Measurements from ENCODE around the gene PLK2. TPM values are rescaled to one million over a fixed set of nuclear protein-coding genes. Genes with fewer than 3 reads are reported as not detected.

PLK2 gene
- total and polyA plus RNA-seq, 2 of the 8 experiments (the other 6 are each of a cell fraction or from before 2014, with no cell fraction given): 5.8 to 20.6 TPM

DNA sequence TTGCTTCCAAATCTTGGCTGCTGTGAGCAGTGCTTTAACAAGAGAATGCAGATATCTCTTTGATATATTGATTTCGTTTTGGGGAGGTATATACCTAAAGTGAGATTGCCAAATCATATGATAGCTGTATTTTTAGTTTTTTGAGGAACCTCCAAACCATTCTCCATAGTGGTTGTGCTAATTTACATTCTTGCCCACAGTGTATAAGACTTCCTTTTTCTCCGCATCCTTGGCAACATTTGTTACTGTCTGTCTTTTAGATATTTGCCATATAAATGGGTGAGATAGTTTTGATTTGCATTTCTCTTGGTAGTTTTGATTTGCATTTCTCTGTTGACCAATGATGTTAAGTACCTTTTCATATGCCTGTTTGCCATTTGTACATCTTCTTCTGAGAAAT, 10.0 kb upstream of the PLK2 start (continued):
- TF ChIP-seq RAD21 (IDR thresholded peaks at IDR 0.05 in 1 of 2, conservative IDR thresholded peaks at IDR 0.05 in 1 of 2; ENCODE audit: low read depth in 2 of 2, low read length in 2 of 2) (no peak), CBX8 (IDR thresholded peaks at IDR 0.05; ENCODE audit: borderline replicate concordance, low read depth, low read length) (no peak)
